ENCODE data around the gene SHH.

Gene SHH

GRCh38 chr7:155808549-155809331, 3.5 kb downstream of the SHH start:
- H3K9me3 ChIP-seq (ENCODE audit: insufficient read depth, low read depth, low read length): no peaks in the 10 kb centered on the region
- peaks cover 22% of the 10 kb centered on the region for H3K4me1 ChIP-seq (ENCODE audit: insufficient read depth, low read length)
- H3K27ac ChIP-seq (ENCODE audit: low read length): no peak overlapping the region
- peak overlapping the region; percentile 38; the same call in 1 of the 2 replicates for H3K4me3 ChIP-seq (ENCODE audit: low read length)
- H3K9ac ChIP-seq (ENCODE audit: low read depth, low read length): no peak overlapping the region
- peaks cover 100% of the 10 kb centered on the region for H3K27me3 ChIP-seq (ENCODE audit: insufficient read depth, low read length)
- H3K36me3 ChIP-seq (ENCODE audit: insufficient read depth, low read depth, low read length): no peaks in the 10 kb centered on the region

GRCh38 chr7:155807789-155808548, 4.3 kb downstream of the SHH start:
- H3K4me3 ChIP-seq (ENCODE audit: low read length): peak overlapping the region; percentile 38; the same call in 1 of the 2 replicates
- no peak overlapping the region for H3K27ac ChIP-seq (ENCODE audit: low read length)
- peaks cover 22% of the 10 kb centered on the region for H3K4me1 ChIP-seq (ENCODE audit: insufficient read depth, low read length)
- no peaks in the 10 kb centered on the region for H3K36me3 ChIP-seq (ENCODE audit: insufficient read depth, low read depth, low read length)
- no peak overlapping the region for H3K9ac ChIP-seq (ENCODE audit: low read depth, low read length)
- H3K9me3 ChIP-seq (ENCODE audit: insufficient read depth, low read depth, low read length): no peaks in the 10 kb centered on the region
- H3K27me3 ChIP-seq (ENCODE audit: insufficient read depth, low read length): peaks cover 100% of the 10 kb centered on the region

DNA sequence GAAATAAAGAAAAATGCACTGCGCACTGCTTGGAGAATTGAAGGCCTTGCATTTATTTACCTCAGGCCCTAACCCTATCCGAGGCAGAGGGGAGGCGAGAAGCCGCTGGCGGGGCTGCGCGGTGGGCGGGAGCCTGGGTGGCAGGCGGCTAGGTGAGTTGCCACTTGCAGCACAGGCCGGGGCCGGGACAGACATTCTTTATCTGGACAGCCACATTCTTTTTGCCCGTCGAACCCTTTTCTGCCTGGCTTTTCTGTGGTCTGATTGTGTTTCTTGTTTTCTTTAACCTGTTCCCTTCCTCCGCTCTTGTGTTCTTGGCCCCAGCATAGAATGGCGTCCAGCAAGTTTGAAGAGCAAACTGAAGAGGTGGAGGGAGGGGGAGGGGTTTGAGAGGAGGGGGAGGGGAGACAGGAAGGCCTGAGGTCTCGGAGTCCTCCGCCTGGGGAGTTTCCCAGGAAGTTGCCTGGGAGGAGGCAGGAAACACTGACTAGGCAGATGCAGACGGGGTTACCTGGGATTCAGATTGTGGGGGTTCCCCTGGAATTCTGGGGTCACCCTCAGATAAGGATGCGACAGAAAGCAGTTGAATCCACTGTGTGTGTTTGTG, 5.1 kb downstream of the SHH start:
- no peaks in the 10 kb centered on the region for H3K36me3 ChIP-seq (ENCODE audit: insufficient read depth, low read depth, low read length)
- H3K27ac ChIP-seq (ENCODE audit: low read length): no peak overlapping the region
- peaks cover 20% of the 10 kb centered on the region for H3K4me1 ChIP-seq (ENCODE audit: insufficient read depth, low read length)
- peak overlapping the region; percentile 11; the same call in 1 of the 2 replicates for H3K4me3 ChIP-seq (ENCODE audit: low read length)
- H3K9me3 ChIP-seq (ENCODE audit: insufficient read depth, low read depth, low read length): no peaks in the 10 kb centered on the region
- H3K9ac ChIP-seq (ENCODE audit: low read depth, low read length): no peak overlapping the region
- H3K27me3 ChIP-seq (ENCODE audit: insufficient read depth, low read length): peaks cover 100% of the 10 kb centered on the region

GRCh38 chr7:155806096-155806871, 6.0 kb downstream of the SHH start:
- Histone ChIP-seq H3K4me1 (ENCODE audit: insufficient read depth, low read length) (peaks cover 16% of the 10 kb centered on the region), H3K9me3 (ENCODE audit: insufficient read depth, low read depth, low read length) (no peaks in the 10 kb centered on the region), H3K9ac (ENCODE audit: low read depth, low read length) (no peak overlapping the region), H3K4me3 (ENCODE audit: low read length) (peak overlapping the region; percentile 39; the same call in 1 of the 2 replicates), H3K36me3 (ENCODE audit: insufficient read depth, low read depth, low read length) (no peaks in the 10 kb centered on the region), H3K27me3 (ENCODE audit: insufficient read depth, low read length) (peaks cover 100% of the 10 kb centered on the region), H3K27ac (ENCODE audit: low read length) (no peak overlapping the region)

GRCh38 chr7:155805826-155806095, 6.5 kb downstream of the SHH start:
- Histone ChIP-seq H3K27me3 (ENCODE audit: insufficient read depth, low read length) (peaks cover 100% of the 10 kb centered on the region), H3K4me1 (ENCODE audit: insufficient read depth, low read length) (peaks cover 16% of the 10 kb centered on the region), H3K9ac (ENCODE audit: low read depth, low read length) (no peak overlapping the region), H3K4me3 (ENCODE audit: low read length) (peak overlapping the region; percentile 39; the same call in 1 of the 2 replicates), H3K9me3 (ENCODE audit: insufficient read depth, low read depth, low read length) (no peaks in the 10 kb centered on the region), H3K27ac (ENCODE audit: low read length) (no peak overlapping the region), H3K36me3 (ENCODE audit: insufficient read depth, low read depth, low read length) (no peaks in the 10 kb centered on the region)

- peak overlapping the region; percentile 39; the same call in 1 of the 2 replicates for H3K4me3 ChIP-seq (ENCODE audit: low read length)
- H3K9ac ChIP-seq (ENCODE audit: low read depth, low read length): no peak overlapping the region
- H3K4me1 ChIP-seq (ENCODE audit: insufficient read depth, low read length): peaks cover 11% of the 10 kb centered on the region
Measured at GRCh38 chr7:155804897-155805825, 7.1 kb downstream of the SHH start.

DNA sequence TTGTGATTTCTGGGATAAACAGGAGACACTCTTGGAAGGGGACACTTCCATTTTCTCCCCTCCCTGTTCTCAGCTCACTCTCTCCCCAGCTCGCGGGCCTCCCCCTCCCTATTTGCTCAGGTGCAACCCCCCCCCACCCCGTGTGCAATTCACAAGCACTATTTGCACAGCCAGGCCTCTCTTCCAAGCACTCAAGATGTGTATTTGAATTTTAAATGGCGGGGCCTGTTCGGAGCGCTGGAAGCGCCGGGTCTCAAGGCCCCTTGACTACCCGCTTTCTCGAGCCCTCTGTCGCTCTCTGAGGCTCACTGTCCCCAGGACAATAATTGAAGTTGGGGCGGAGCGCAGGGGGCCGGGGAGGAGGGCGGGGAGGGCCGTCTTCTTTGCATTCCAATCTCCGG, 7.8 kb downstream of the SHH start:
- H3K4me3 ChIP-seq (ENCODE audit: low read length): peak overlapping the region; percentile 32; the same call in 1 of the 2 replicates
- H3K9ac ChIP-seq (ENCODE audit: low read depth, low read length): no peak overlapping the region
- peaks cover 11% of the 10 kb centered on the region; the same call in 1 of the 2 replicates for H3K4me1 ChIP-seq (ENCODE audit: insufficient read depth, low read length)
- H3K9me3 ChIP-seq (ENCODE audit: insufficient read depth, low read depth, low read length): no peaks in the 10 kb centered on the region
- H3K36me3 ChIP-seq (ENCODE audit: insufficient read depth, low read depth, low read length): no peaks in the 10 kb centered on the region
- no peak overlapping the region for H3K27ac ChIP-seq (ENCODE audit: low read length)
- H3K27me3 ChIP-seq (ENCODE audit: insufficient read depth, low read length): peaks cover 100% of the 10 kb centered on the region

More at GRCh38 chr7:155804897-155805825, 7.1 kb downstream of the SHH start:
- H3K27me3 ChIP-seq (ENCODE audit: insufficient read depth, low read length): peaks cover 100% of the 10 kb centered on the region
- no peaks in the 10 kb centered on the region for H3K9me3 ChIP-seq (ENCODE audit: insufficient read depth, low read depth, low read length)
- H3K36me3 ChIP-seq (ENCODE audit: insufficient read depth, low read depth, low read length): no peaks in the 10 kb centered on the region
- H3K27ac ChIP-seq (ENCODE audit: low read length): no peak overlapping the region

- peak overlapping the region; percentile 54 for H3K4me3 ChIP-seq (ENCODE audit: low read length)
- H3K9me3 ChIP-seq (ENCODE audit: insufficient read depth, low read depth, low read length): no peaks in the 10 kb centered on the region
- H3K4me1 ChIP-seq (ENCODE audit: insufficient read depth, low read length): peaks cover 11% of the 10 kb centered on the region; the same call in 1 of the 2 replicates
- H3K36me3 ChIP-seq (ENCODE audit: insufficient read depth, low read depth, low read length): no peaks in the 10 kb centered on the region
- no peak overlapping the region for H3K27ac ChIP-seq (ENCODE audit: low read length)
- no peak overlapping the region for H3K9ac ChIP-seq (ENCODE audit: low read depth, low read length)
- peaks cover 100% of the 10 kb centered on the region for H3K27me3 ChIP-seq (ENCODE audit: insufficient read depth, low read length)
Measured at GRCh38 chr7:155803418-155804376, 8.6 kb downstream of the SHH start.

- Histone ChIP-seq H3K36me3 (ENCODE audit: insufficient read depth, low read depth, low read length) (no peaks in the 10 kb centered on the region), H3K4me3 (ENCODE audit: low read length) (no peak overlapping the region), H3K27ac (ENCODE audit: low read length) (no peak overlapping the region), H3K27me3 (ENCODE audit: insufficient read depth, low read length) (peaks cover 100% of the 10 kb centered on the region), H3K4me1 (ENCODE audit: insufficient read depth, low read length) (peaks cover 11% of the 10 kb centered on the region; the same call in 1 of the 2 replicates), H3K9me3 (ENCODE audit: insufficient read depth, low read depth, low read length) (no peaks in the 10 kb centered on the region), H3K9ac (ENCODE audit: low read depth, low read length) (no peak overlapping the region)
Measured at GRCh38 chr7:155802906-155803417, 9.3 kb downstream of the SHH start.

Measured in iPS-20b (cell line).